NCI-H524 treated with DMSO at 0.1 percent for 48 hours (cell line): ENCODE data around the gene TAS2R41.
"Not testable (repeated sequence)": the region's sequence is repeated elsewhere in the genome, so short reads cannot be mapped to it uniquely, and the experiment has no call there.

ENCODE experiments used
- DNase-seq: peaks from one replicate; lab custom pipeline; 2025; lab: John Stamatoyannopoulos, UW

TAS2R41 gene

DNA sequence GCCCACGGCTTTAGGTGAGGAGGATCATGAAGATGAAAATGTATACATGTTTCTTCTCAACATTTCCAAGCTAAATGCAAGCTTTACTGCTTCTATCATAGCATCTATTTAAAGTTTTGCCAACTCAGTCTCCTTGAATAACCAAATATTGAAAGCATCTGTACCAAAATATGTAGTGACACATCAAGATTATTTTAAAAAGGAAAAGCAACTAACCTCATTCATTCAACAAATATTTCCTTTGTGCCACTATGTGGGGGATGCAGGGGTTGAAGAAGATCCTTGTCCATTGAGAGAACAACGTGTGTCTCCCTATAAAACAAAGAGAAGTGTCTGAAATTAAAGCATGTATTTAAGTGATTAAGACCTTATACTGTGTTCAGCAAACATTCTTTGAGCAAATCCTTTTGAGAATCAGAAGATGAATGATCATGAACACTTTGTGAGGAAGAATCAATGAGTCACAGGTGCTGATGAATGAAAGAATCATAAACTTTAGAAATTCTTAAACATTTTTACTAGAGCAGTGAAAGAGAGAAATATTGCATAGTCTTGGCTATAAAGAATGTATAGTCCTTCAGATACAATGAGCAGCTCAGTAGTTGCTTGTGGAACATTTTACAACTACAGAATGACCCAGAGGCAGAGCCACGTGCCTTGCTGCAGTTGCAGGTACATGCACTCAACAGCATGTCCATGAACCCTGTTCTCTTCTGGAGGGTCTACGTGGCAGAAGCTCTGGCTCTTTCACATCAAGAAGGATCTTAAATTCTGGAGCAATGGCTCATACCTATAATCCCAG, 20.5 kb upstream of the TAS2R41 start:
- no peak for DNase-seq

DNA sequence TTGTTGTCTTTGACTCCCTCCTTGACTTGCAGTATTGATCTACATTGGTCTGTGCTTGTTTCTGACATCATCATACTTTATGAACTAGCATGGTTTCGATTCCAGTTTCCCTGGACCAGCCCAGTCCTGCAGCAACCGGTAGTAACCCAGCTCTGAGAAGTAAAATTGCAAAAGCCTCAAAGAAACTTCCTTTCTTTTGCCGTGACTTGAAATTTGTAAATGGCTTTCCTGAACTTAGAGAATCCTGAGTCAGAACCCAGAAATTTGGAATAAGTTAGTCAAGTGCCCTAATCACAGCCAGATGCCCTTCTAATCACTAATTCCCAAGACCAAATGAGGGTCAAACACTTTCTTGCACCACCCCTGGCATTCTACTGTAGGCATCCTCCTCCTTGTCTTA, 19.4 kb upstream of the TAS2R41 start:
- no peak for DNase-seq

DNA sequence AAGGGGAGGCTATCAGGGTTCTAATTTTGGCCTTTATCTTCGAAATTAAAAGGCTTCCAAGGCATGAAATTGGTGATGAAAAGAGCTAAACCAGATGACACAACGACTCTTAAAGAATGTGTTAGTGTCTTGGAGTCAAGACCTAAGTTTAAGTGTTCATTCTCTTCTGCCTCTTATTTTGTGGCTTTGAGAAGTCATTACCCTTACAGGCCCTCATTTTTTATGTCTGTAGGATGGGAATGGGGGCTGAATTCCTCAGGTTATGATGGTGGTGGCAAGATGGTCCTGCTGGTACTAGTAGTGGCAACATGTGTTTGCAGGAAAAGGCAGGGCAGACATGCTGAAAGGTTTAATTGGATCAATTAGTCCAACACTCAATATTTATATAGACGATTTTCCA, 19.0 kb upstream of the TAS2R41 start:
- DNase-seq, result no peak

DNA sequence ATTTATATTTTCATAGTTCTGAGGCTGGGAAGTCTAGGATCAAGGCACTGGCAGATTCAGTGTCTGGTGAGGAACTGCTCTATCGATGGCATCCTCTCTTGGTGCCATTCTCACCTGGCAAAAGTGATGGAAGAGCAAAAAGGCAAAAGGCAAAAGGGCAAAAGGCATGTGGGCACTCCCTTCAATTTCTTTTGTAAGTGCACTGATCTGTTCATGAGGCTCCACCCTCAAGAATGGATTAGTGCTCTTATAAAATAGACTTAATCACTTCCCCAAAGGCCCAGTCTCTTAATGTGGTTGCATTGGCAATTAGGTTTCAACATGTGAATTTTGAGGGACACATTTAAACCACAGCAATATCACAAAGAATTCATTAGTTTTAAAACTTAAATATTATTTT, 18.3 kb upstream of the TAS2R41 start:
- DNase-seq, result no peak

DNA sequence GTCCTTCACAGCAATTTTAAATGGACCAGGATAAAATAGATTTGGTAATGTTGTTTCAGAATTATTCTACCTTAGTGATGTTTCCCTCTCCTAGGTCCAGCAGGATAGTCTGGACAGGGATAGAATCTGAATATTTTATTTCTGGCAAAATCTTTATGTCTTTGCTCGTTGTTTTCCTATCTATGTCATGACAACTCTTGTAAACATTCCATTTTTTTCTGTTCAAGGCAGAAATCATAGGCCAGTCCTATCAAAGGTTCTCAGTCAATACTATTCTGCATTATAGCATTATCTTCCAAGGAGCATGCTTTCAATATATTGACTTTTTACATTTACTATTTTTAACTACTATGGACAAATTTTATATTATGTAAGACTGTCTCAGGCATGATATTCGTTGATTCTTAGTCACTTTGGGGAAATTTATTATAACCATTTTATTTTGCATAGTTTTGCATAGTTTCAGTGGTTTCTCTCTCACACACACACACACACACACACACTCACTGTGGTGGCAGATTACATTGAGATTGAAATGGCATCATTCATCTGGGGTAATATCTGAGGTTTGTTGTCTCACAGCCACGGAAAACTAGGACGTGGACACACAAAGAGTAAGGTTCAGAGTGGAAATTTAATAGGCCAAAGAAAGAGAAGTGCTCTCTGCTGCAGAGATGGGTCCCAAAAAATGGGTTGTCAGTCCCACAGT, 17.2 kb upstream of the TAS2R41 start:
- no peak for DNase-seq

DNA sequence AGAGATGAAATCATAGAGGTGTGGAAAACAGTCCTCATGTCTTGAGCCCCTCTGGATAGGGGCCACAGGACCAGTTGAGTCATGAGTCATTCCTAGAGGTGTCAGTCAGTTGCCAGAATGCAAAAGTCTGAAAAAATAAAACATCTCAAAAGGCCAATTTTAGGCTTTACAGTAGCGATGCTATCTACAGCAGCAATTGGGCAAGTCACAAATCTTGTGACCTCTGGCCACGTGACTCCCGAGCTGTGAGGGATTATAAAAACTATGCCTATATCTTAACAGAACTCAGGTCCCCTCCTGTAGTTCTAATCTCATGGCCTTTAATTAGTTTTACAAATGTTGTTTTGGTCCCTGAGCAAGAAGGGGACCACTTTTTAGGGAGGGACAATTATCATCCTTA, 15.6 kb upstream of the TAS2R41 start:
- no peak for DNase-seq

DNA sequence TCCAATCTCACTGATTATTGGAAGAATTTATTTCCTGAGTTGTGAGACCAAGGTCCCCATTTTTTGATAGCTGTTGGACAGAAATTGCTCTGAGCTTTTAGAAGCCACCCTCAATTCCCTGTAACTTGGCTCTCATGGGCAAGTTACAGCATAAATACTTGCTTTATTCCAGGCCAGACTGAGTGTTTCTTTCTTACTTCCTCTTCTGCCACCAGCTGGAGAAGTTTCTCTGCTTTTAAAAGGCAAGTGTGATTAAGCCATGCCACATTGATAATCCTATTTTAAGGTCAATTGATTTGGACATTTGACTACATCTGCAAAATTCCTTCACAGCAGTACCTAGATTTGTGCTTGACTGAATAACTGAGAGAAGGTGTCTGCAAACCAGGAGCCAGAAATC, 14.1 kb upstream of the TAS2R41 start:
- DNase-seq, result no peak

DNA sequence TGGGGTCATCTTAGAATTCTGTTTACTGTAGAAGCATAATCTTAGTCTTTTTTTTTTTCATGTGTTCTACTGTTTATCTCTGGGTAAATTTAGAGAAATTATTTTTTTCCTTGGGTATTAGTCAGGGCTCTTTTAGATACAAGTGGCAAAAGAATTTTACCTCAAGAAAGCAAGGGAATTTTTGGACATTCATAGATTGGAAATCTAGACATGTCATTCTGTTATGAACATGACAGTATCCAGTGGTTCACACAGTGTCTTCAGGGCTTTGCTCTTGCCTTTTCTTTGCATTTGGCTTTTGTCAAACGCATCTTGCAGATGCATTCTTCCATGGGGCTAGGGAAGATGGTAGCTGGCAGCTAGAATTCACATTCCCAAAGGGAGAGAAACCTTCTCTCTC, 13.7 kb upstream of the TAS2R41 start:
- no peak for DNase-seq

DNA sequence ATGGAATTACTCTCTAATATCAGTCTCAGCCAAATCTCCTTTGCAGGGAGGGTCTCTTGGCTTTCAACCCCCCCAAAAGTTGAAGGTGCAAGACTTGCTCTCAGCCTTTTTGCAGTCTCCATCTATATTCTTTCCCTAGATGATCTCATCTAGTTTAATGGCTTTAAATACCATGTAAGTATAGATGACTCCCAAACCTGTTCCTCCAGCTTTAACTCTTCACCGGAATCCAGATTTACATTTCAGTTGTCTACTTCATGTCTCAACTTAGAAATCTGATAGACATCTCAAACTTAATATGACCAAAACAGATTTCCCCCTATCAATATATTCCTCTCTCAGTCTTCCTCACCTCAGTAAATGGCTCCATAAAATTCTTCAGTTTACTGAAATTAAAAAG, 9.9 kb upstream of the TAS2R41 start:
- DNase-seq, result no peak

DNA sequence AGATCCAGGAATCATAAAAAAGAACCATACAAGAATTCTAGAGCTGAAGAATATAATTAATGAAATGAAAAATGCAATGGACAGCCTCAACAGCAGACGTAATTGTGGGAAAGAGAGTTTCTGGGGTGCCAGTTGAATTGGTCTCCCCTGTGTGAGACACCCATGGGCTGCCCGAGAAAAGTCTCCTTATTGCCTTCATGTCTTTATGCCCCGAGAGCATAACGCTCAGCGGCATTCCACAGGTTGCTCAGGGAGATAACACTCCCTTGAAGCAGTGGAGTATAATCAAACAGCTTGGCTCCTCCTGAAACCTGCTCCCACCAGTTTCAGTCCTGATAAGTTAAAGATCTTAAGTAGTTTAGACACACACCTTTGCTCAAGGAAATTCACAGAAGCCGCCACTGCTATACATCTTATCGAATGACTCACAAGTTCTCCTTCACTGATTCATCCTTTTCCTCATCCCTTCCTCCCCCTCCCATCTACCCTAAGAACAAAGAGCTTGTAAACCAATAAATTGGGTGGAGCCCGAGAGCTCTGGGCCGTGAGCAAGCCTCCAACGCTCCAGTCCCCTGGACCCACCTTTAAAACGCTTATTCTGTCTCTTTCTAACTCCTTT, 5.5 kb upstream of the TAS2R41 start:
- DNase-seq, result not testable (repeated sequence)

DNA sequence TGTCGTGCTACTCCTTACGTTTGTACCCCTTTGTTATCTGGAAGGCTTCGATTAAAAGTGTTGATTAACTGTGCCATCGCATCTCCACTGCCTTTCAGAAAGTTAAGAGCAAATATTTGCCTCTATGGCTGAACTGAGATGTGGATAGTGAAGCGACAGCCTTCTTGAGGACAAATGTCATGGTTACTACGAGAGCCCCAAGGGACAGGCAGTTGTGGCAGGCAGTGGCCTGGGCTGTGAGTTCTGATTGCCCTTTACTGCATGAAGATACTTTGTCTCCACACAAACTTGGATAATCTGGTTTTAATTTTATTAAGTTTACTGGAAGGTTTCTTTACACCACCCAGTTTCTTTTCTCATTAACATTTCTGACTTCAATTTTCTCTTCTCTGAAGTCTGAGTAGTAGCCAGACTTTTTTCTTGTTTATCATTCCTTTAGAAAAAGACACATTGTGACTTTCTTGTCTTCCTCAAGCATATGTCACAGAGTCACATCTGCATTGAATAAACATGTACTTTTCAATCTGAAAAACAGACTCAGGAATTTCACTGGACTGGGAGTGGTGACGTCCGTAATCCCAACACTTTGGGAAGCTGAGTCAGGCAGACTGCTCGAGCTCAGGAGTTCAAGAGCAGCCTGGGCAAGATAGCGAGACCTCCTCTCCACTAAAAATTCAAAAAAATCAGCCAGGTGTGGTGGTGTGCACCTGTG, 1.5 kb downstream of the TAS2R41 start:
- DNase-seq, result no peak

DNA sequence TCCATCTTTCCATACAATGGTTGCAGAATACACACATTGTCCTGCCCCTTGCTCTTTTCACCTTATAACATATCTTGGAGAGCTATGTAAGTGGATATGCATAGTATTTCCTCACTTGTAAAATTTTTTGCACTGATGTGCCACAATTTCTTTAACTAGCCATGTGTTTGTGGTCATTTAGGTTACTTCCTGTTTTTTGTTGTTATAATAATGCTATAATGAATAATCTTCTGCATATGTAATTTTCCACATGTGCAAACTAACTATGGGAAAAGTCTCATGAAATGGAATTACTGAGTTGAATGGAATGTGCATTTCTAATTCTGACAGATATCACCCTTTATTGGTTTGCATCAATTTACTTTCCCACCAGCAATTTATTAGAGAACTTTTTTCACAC, 2.8 kb downstream of the TAS2R41 start:
- no peak for DNase-seq

DNA sequence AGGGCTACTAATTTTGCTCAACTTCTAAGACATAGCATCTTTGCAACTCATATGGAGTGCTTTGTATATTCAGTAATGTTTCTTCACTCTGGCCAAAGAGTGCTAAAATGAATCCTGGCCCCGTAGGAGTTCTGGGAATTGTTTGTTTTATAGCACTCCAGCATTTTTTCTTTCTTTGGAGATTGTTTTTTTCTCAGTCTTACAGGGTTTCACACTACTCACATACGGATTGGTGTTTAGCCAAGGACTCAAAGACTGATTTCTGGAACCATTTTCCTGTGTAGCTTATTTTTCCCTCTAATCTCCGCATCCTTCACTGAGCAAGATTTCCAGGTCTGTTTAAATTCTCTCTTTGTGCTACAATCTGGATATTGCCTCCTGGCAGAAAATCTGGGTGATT, 6.4 kb downstream of the TAS2R41 start:
- no peak for DNase-seq

DNA sequence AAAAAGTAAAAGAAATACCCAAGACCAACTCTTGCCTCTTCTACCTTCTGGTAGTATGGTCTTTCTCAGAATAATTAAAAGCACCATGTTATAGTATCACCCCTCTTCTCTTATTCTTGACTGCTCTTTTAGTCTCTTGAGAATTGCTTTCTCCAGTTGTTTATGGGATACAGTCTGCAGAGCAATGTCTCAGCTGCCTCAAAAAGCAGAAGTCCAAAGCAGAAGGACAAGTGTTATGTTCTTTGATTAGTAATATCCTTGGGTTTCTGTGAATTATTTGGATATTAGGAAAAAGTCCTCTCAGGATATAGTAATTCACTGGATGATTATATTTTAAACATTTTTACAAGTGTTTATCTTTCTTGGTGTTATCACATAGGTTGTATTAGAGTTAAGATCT, 7.4 kb downstream of the TAS2R41 start:
- no peak for DNase-seq

DNA sequence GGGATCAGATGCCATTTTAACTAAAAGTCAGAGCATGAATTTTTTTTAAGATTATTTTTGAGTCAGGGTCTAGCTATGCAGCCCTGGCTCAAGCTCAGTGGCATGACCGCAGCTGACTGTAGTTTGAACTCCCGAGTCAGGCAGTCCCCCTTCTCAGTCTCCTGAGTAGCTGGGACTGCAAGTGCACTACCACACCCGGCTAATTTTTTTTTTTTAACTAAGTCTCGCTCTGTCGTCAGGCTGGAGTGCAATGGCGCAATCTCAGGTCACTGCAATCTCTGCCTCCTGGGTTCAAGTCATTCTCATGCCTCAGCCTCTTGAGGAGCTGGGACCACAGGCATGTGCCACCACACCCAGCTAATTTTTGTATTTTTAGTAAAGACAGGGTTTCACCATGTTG, 7.8 kb downstream of the TAS2R41 start:
- DNase-seq, result no peak

DNA sequence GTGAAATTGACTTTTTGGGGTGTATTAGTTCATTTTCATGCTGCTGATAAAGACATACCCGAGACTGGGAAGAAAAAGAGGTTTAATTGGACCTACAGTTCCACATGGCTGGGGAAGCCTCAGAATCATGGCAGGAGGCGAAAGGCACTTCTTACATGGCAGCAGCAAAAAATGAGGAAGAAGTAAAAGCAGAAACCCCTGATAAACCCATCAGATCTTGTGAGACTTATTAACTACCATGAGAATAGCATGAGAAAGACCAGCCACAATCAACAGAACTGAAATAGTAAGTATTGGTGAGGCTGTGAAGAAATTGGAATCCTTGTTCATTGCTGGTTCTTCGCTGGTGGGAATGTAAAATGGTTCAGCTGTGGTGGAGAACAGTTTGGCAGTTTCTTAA, 8.6 kb downstream of the TAS2R41 start:
- DNase-seq, result not testable (repeated sequence)

DNA sequence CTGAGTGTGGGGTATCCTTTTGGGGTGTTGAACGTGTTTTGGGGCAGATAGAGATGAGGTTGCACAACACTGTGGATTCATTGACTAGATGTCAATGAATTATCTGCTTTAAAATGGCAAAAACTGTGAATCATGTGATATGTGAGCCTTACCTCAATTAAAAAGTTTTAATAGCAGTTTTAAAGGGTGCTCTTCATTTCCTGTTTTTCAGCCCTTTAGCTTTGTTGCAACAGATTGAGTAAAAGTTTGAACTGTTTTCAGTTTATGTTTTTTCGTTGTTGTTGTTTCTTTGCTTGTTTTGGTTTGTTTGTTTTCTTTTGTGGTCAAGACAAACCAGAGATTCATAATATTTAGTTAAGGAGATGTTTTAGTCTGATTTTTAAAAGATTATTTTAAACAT, 9.4 kb downstream of the TAS2R41 start:
- DNase-seq, result no peak

DNA sequence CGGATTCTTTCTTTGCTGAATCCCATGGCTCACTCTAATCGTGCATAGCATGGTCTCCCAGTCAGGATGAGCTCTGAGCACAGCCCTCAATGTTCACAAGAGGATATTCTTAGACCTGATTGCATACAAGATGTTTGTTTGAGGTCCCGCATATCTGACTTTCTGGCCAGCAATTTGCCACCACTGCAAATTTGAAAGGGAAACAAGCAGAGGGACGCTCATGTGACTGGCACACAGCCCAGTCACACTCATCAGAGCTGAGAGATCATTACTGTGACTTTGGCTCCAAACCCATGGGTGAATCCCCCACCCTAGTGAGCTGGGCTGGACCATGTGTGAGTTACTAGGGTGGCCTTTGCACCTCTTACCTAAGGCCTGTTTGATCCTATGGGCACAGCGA, 9.9 kb downstream of the TAS2R41 start:
- no peak for DNase-seq

DNA sequence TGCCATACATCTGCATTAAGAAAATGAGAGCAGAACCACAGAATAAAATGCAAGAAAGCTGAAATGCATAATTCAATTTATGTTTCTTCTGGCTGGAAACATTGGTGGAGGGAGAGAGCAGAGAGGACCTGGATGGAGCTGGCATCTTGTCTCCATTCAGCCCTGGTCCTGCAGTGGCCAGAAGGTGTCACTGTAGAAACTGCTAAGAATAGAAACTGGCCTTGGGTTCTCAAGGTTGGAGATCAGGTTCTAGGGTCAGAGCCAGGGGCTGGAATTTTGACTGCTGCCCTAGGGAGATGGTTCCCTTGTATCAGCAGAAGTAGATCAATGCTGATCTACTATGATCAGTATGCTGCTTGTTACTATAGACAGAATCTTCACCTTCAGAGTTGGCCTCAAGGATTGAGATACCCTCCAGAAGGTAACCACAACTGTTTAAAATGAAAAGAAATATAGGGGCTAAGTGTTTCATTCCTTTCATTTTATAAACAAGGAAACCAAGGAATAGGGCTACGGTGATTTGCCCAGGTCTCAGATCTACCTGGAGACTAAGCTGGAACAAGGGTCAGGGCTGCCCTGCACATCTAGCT, 13.1 kb downstream of the TAS2R41 start:
- DNase-seq, result no peak

DNA sequence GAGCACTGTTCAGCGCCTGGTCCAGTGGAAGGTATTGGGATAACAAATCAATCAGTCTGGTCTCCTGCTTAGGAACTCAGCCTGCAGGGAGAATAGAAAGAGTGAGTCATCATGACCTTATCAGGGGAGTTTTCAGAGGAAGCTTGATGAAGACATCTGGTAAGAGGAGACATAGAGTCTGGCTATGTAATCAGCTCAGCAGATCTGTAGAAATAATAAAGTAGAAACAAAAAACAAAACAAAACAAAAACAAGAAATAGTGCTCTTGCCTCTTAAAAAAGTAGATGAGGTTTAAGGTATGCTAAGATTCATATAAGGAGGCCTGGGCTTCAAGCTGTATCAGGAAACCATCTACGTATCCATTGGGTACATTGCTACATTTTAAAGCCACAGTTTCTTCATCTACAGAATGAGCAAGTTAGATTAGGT, 14.4 kb downstream of the TAS2R41 start:
- no peak for DNase-seq

DNA sequence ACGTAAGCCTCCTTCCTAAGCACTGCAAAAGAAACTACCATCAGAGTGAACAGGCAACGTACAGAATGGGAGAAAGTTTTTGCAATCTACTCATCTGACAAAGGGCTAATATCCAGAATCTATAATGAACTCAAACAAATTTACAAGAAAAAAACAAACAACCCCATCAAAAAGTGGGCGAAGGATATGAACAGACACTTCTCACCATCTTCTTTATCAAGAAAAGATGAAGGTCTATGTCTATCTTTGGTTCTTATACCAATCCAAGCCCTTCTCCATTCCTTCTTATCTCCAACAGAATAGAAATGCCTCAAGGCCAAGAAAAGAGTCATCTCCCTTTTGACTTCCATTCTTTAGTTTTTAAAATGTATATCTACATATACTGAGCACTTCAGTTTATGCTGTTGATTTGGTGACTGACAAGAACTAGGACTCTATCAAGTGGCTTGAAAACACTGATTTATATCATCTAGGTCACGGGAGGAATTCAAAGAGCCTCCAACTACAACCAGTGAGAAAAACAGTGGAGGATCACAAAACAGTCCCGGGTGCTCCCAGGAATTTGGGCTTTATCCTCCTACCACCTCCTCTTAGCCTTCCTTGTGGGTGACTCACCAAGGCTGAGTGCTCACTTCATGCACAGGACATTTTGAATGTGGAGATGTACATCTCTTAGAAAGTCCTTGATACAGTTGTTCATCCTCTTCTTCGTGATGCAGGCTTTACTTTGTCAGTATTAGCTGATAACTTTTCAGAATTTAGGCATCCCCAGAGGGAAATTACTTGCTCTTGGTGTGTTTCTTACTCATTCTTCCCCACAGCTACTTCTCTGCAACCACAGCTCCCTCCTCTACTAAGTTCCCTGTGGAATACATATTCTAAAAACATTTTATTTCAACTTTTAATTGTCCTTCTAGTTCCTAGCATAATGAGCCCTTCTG, 15.4 kb downstream of the TAS2R41 start:
- DNase-seq, result no peak
